ENCODE results near the gene SLC6A3. TPM values are rescaled to one million over a fixed set of nuclear protein-coding genes. Genes with fewer than 3 reads are reported as not detected.

Gene SLC6A3
- total RNA-seq, 2 donors from 2014 or later = not detected

GRCh38 chr5:1484730-1485578 lies 39.7 kb upstream of the SLC6A3 start:
- intact Hi-C loops (cut with DNase I) = no loop called here
- DNase-seq = no peak

GRCh38 chr5:1483856-1484729 lies 38.9 kb upstream of the SLC6A3 start:
- no peaks in the 10 kb centered on the region for H3K36me3 ChIP-seq
- intact Hi-C loops (cut with DNase I) = no loop called here
- no peak for DNase-seq

More at GRCh38 chr5:1484730-1485578, 39.7 kb upstream of the SLC6A3 start:
- H3K9me3 ChIP-seq = no peaks in the 10 kb centered on the region
- no peaks in the 10 kb centered on the region for H3K27me3 ChIP-seq
- no peak overlapping the region for H3K4me3 ChIP-seq
- no peak overlapping the region for H3K27ac ChIP-seq
- H3K4me1 ChIP-seq = no peaks in the 10 kb centered on the region
- H3K9ac ChIP-seq (ENCODE audit: low read depth in 2 of 2, low read length in 2 of 2) = no peak overlapping the region
- no peak for TF ChIP-seq CTCF (IDR thresholded peaks at IDR 0.05)
- H3K36me3 ChIP-seq = no peaks in the 10 kb centered on the region

GRCh38 chr5:1483064-1483463 lies 37.8 kb upstream of the SLC6A3 start:
- Histone ChIP-seq H3K9me3 (no peaks in the 10 kb centered on the region), H3K27me3 (no peaks in the 10 kb centered on the region), H3K36me3 (no peaks in the 10 kb centered on the region), H3K4me3 (no peak overlapping the region), H3K9ac (ENCODE audit: low read depth in 2 of 2, low read length in 2 of 2) (no peak overlapping the region), H3K4me1 (no peaks in the 10 kb centered on the region), H3K27ac (no peak overlapping the region)
- DNase-seq = no peak
- no peak for TF ChIP-seq CTCF (IDR thresholded peaks at IDR 0.05)
- intact Hi-C loops (cut with DNase I) = no loop called here

More at GRCh38 chr5:1483856-1484729, 38.9 kb upstream of the SLC6A3 start:
- Histone ChIP-seq H3K27ac (no peak overlapping the region), H3K27me3 (no peaks in the 10 kb centered on the region), H3K4me3 (no peak overlapping the region), H3K9ac (ENCODE audit: low read depth in 2 of 2, low read length in 2 of 2) (no peak overlapping the region), H3K9me3 (no peaks in the 10 kb centered on the region), H3K4me1 (no peaks in the 10 kb centered on the region)
- TF ChIP-seq CTCF (IDR thresholded peaks at IDR 0.05) = no peak

GRCh38 chr5:1481959-1482331 lies 36.7 kb upstream of the SLC6A3 start:
- no peak overlapping the region for H3K27ac ChIP-seq
- no peak for TF ChIP-seq CTCF (IDR thresholded peaks at IDR 0.05)
- no peak for DNase-seq
- H3K36me3 ChIP-seq = no peaks in the 10 kb centered on the region
- H3K27me3 ChIP-seq = no peaks in the 10 kb centered on the region
- no peaks in the 10 kb centered on the region for H3K4me1 ChIP-seq
- H3K4me3 ChIP-seq = no peak overlapping the region
- no peaks in the 10 kb centered on the region for H3K9me3 ChIP-seq
- no peak overlapping the region for H3K9ac ChIP-seq (ENCODE audit: low read depth in 2 of 2, low read length in 2 of 2)
- intact Hi-C loops (cut with DNase I) = no loop called here

- intact Hi-C loops (cut with DNase I) = no loop called here
- Histone ChIP-seq H3K27me3 (no peaks in the 10 kb centered on the region), H3K9me3 (no peaks in the 10 kb centered on the region), H3K36me3 (no peaks in the 10 kb centered on the region), H3K9ac (ENCODE audit: low read depth in 2 of 2, low read length in 2 of 2) (no peak overlapping the region), H3K4me1 (no peaks in the 10 kb centered on the region), H3K4me3 (no peak overlapping the region), H3K27ac (no peak overlapping the region)
- DNase-seq = no peak
- no peak for TF ChIP-seq CTCF (IDR thresholded peaks at IDR 0.05)
Measured at GRCh38 chr5:1481266-1481958, 36.2 kb upstream of the SLC6A3 start.
